ENCODE results near the gene COMT. TPM values are rescaled to one million over a fixed set of nuclear protein-coding genes. Genes with fewer than 3 reads are reported as not detected.

Gene COMT
- total RNA-seq, 1 experiment from 2014 or later = 108 TPM

- BruUV-seq (replicated peaks) = no TSS peak
These were observed 46.1 kb downstream of the COMT start for GRCh38 chr22:19987394-19988306.

GRCh38 chr22:19988331-19988808, 46.8 kb downstream of the COMT start:
- BruUV-seq (replicated peaks) = no TSS peak
- H3K36me3 ChIP-seq (ENCODE audit: control insufficient read depth, insufficient read depth, low read length) = no peaks in the 10 kb centered on the region
- ChIA-PET CTCF (no interaction called here), POLR2A (no interaction called here)
- no peaks in the 10 kb centered on the region for H3K9me3 ChIP-seq (ENCODE audit: control insufficient read depth, insufficient read depth, low read depth, low read length)
- in situ Hi-C loops (cut with HindIII; ENCODE audit: low pct_unique_long_range_greater_than_20kb, low sequenced_read_pairs) (no loop called here), intact Hi-C loops (cut with micrococcal nuclease; ENCODE audit: unreplicated experiment) (no loop called here)
- DNase-seq (ENCODE audit: low read depth, low spot score) (no peak), ATAC-seq (no peak)
- H3K4me1 ChIP-seq (ENCODE audit: control insufficient read depth, insufficient read depth, low read length) = peaks cover 12% of the 10 kb centered on the region; the same call in 1 of the 2 replicates
- no peak overlapping the region for H3K27ac ChIP-seq (ENCODE audit: low read length)
- H3K4me3 ChIP-seq (ENCODE audit: low read depth in 2 of 2, low read length in 2 of 2) = no peak overlapping the region
- no peaks in the 10 kb centered on the region for H3K27me3 ChIP-seq (ENCODE audit: control insufficient read depth, insufficient read depth, low read length)
- TF ChIP-seq TCF7L2 (IDR thresholded peaks at IDR 0.05; ENCODE audit: low read depth, low read length) (no peak), CTCF (IDR thresholded peaks at IDR 0.05) (no peak), POLR2AphosphoS5 (IDR thresholded peaks at IDR 0.05; ENCODE audit: low read depth, low read length) (no peak), REST (IDR thresholded peaks at IDR 0.05; ENCODE audit: insufficient read depth in 1 of 2, low read depth in 2 of 2, low read length in 1 of 2) (no peak)

More at GRCh38 chr22:19987394-19988306, 46.1 kb downstream of the COMT start:
- TF ChIP-seq TCF7L2 (IDR thresholded peaks at IDR 0.05; ENCODE audit: low read depth, low read length) = no peak
- TF ChIP-seq CTCF (IDR thresholded peaks at IDR 0.05) = no peak
- TF ChIP-seq SIN3A (IDR thresholded peaks at IDR 0.05; ENCODE audit: borderline replicate concordance, insufficient read depth, low read depth, low read length) = no peak
- no peak for TF ChIP-seq POLR2AphosphoS5 (IDR thresholded peaks at IDR 0.05; ENCODE audit: low read depth, low read length)
- TF ChIP-seq REST (IDR thresholded peaks at IDR 0.05; ENCODE audit: insufficient read depth in 1 of 2, low read depth in 2 of 2, low read length in 1 of 2) = no peak
- Histone ChIP-seq H3K4me1 (ENCODE audit: control insufficient read depth, insufficient read depth, low read length) (peaks cover 12% of the 10 kb centered on the region; the same call in 1 of the 2 replicates), H3K36me3 (ENCODE audit: control insufficient read depth, insufficient read depth, low read length) (no peaks in the 10 kb centered on the region), H3K27me3 (ENCODE audit: control insufficient read depth, insufficient read depth, low read length) (no peaks in the 10 kb centered on the region), H3K9me3 (ENCODE audit: control insufficient read depth, insufficient read depth, low read depth, low read length) (no peaks in the 10 kb centered on the region), H3K4me3 (ENCODE audit: low read depth in 2 of 2, low read length in 2 of 2) (no peak overlapping the region), H3K27ac (ENCODE audit: low read length) (no peak overlapping the region)
- ATAC-seq = no peak; the same call in 1 of the 2 replicates
- CTCF ChIA-PET = no interaction called here
- intact Hi-C loops (cut with micrococcal nuclease; ENCODE audit: unreplicated experiment) = no loop called here
- in situ Hi-C loops (cut with HindIII; ENCODE audit: low pct_unique_long_range_greater_than_20kb, low sequenced_read_pairs) = no loop called here
- POLR2A ChIA-PET = no interaction called here
- DNase-seq (ENCODE audit: low read depth, low spot score) = no peak

All from Panc1 (cell line).